H9 (cell line): ENCODE measurements around the gene CAPN8. TPM values are rescaled to one million over a fixed set of nuclear protein-coding genes. Genes with fewer than 3 reads are reported as not detected.
A peak's percentile ranks its signal among the peaks of the same experiment; 100 is the strongest.

ENCODE experiments used
- DNase-seq: peaks from one replicate; pipeline ENCODE4 v3.0.0-alpha.2; 2017
- H2AFZ ChIP-seq: one replicate; pipeline ENCODE4 v1.6.1; 2013; ENCODE audit warnings: mild to moderate bottlenecking, low read length, control low read depth, moderate library complexity
- H2AK5ac ChIP-seq: 2 replicates; pipeline ENCODE4 v1.6.1; 2013; ENCODE audit warnings: low read length, control low read depth, mixed read lengths; ENCODE audit not compliant: insufficient read length
- H2BK120ac ChIP-seq: one replicate; pipeline ENCODE4 v1.6.1; 2013; ENCODE audit warnings: low read depth, mild to moderate bottlenecking, low read length, control low read depth, inconsistent platforms; ENCODE audit not compliant: poor library complexity, severe bottlenecking
- H2BK12ac ChIP-seq: 2 replicates; pipeline ENCODE4 v1.6.1; 2013; ENCODE audit warnings: low read length, control low read depth, mixed read lengths, low read depth; ENCODE audit not compliant: insufficient read length
- H2BK15ac ChIP-seq: 2 replicates; pipeline ENCODE4 v1.6.1; 2013; ENCODE audit warnings: low read depth, low read length, control low read depth
- H2BK20ac ChIP-seq: one replicate; pipeline ENCODE4 v1.6.1; 2013; ENCODE audit warnings: low read depth, mild to moderate bottlenecking, low read length, control low read depth, inconsistent platforms; ENCODE audit not compliant: poor library complexity, severe bottlenecking
- H2BK5ac ChIP-seq: 2 replicates; pipeline ENCODE4 v1.6.1; 2013; ENCODE audit warnings: low read length, control low read depth, mixed read lengths; ENCODE audit not compliant: insufficient read length
- H3K14ac ChIP-seq: 2 replicates; pipeline ENCODE4 v1.6.1; 2013; ENCODE audit warnings: low read length, control low read depth; ENCODE audit not compliant: insufficient read depth
- H3K18ac ChIP-seq: 2 replicates; pipeline ENCODE4 v1.6.1; 2013; ENCODE audit warnings: low read depth, mild to moderate bottlenecking, mixed read lengths, low read length, control low read depth; ENCODE audit not compliant: insufficient read length
- H3K23ac ChIP-seq: 2 replicates; pipeline ENCODE4 v1.6.1; 2013; ENCODE audit warnings: low read length, control low read depth, mixed read lengths, low read depth; ENCODE audit not compliant: insufficient read length
- H3K23me2 ChIP-seq: 2 replicates; pipeline ENCODE4 v1.6.1; 2013; ENCODE audit warnings: low read depth, mild to moderate bottlenecking, mixed read lengths, low read length, control low read depth; ENCODE audit not compliant: insufficient read length, poor library complexity, severe bottlenecking
- H3K27ac ChIP-seq: 2 replicates; pipeline ENCODE4 v1.5.1; 2013; ENCODE audit warnings: low read length, control low read depth, mixed read lengths, low read depth; ENCODE audit not compliant: insufficient read length
- H3K27me3 ChIP-seq: 2 replicates; pipeline ENCODE4 v1.6.1; 2013; ENCODE audit warnings: low read length, control low read depth, inconsistent platforms; ENCODE audit not compliant: insufficient read depth
- H3K4ac ChIP-seq: 2 replicates; pipeline ENCODE4 v1.6.1; 2013; ENCODE audit warnings: low read depth, mild to moderate bottlenecking, control low read depth, inconsistent platforms, low read length, moderate library complexity
- H3K4me1 ChIP-seq: 2 replicates; pipeline ENCODE4 v1.6.1; 2013; ENCODE audit warnings: low read length, control low read depth, inconsistent platforms; ENCODE audit not compliant: insufficient read depth
- H3K4me2 ChIP-seq: 2 replicates; pipeline ENCODE4 v1.6.1; 2013; ENCODE audit warnings: low read length, control low read depth, mixed read lengths; ENCODE audit not compliant: insufficient read length, insufficient read depth
- H3K56ac ChIP-seq: 2 replicates; pipeline ENCODE4 v1.6.1; 2013; ENCODE audit warnings: low read depth, mild to moderate bottlenecking, mixed read lengths, low read length, control low read depth; ENCODE audit not compliant: insufficient read length
- H3K79me1 ChIP-seq: 2 replicates; pipeline ENCODE4 v1.6.1; 2013; ENCODE audit warnings: low read depth, mild to moderate bottlenecking, moderate library complexity, low read length, control low read depth, inconsistent platforms; ENCODE audit not compliant: insufficient read depth, poor library complexity, severe bottlenecking
- H3K79me2 ChIP-seq: 2 replicates; pipeline ENCODE4 v1.6.1; 2013; ENCODE audit warnings: low read length, control low read depth, inconsistent platforms; ENCODE audit not compliant: insufficient read depth
- H3K9ac ChIP-seq: 2 replicates; pipeline ENCODE4 v1.6.1; 2013; ENCODE audit warnings: low read length, control low read depth, mixed read lengths; ENCODE audit not compliant: insufficient read length; ENCODE audit errors: extremely low read depth
- H3K9me3 ChIP-seq: one replicate; pipeline ENCODE4 v1.6.1; 2013; ENCODE audit warnings: low read depth, low read length, inconsistent platforms; ENCODE audit not compliant: control insufficient read depth
- H3T11ph ChIP-seq: one replicate; pipeline ENCODE4 v1.6.1; 2013; ENCODE audit warnings: mild to moderate bottlenecking, low read length, control low read depth, inconsistent platforms
- H4K20me1 ChIP-seq: one replicate; pipeline ENCODE4 v1.6.1; 2013; ENCODE audit not compliant: control insufficient read depth, insufficient read length, insufficient read depth
- H4K5ac ChIP-seq: 2 replicates; pipeline ENCODE4 v1.6.1; 2013; ENCODE audit warnings: low read depth, mild to moderate bottlenecking, mixed read lengths, low read length, control low read depth; ENCODE audit not compliant: insufficient read length
- H4K8ac ChIP-seq: replicated peaks from 2 replicates; pipeline ENCODE4 v1.6.1; 2013; ENCODE audit warnings: low read length, control low read depth, mixed read lengths, low read depth; ENCODE audit not compliant: insufficient read length
- H4K91ac ChIP-seq: 2 replicates; pipeline ENCODE4 v1.6.1; 2013; ENCODE audit warnings: low read depth, mild to moderate bottlenecking, moderate library complexity, mixed read lengths, low read length, control low read depth; ENCODE audit not compliant: insufficient read length
- H3K27ac Mint-ChIP-seq, 3 experiments: 2 replicates in 2 of 3; 3 replicates in 1 of 3; pipeline ENCODE4 v1.8.0; 2020 to 2021; ENCODE audit warnings: mixed read lengths in 3 of 3, mild to moderate bottlenecking in 1 of 3, moderate library complexity in 1 of 3
- H3K27me3 Mint-ChIP-seq: 2 replicates; pipeline ENCODE4 v1.8.0; 2021; ENCODE audit warnings: low read depth, mild to moderate bottlenecking, moderate library complexity, mixed read lengths
- H3K36me3 Mint-ChIP-seq, 3 experiments: 2 replicates in 2 of 3; 3 replicates in 1 of 3; pipeline ENCODE4 v1.8.0; 2020 to 2021; ENCODE audit warnings: low read depth in 3 of 3, mixed read lengths in 3 of 3; ENCODE audit not compliant: insufficient read depth in 1 of 3
- H3K4me1 Mint-ChIP-seq, 2 experiments: 2 replicates each; pipeline ENCODE4 v1.8.0; 2020; ENCODE audit warnings: mixed read lengths in 2 of 2
- H3K4me3 Mint-ChIP-seq, 2 experiments: 2 replicates in 1 of 2; 3 replicates in 1 of 2; pipeline ENCODE4 v1.8.0; 2020 to 2021; ENCODE audit warnings: mild to moderate bottlenecking in 2 of 2, mixed read lengths in 2 of 2, moderate library complexity in 1 of 2
- H3K9me3 Mint-ChIP-seq, 2 experiments: 2 replicates in 1 of 2; 3 replicates in 1 of 2; pipeline ENCODE4 v1.8.0; 2020; ENCODE audit warnings: mild to moderate bottlenecking in 2 of 2, mixed read lengths in 2 of 2, moderate library complexity in 1 of 2
- WGBS: extraction: QIAGEN DNeasy Blood & Tissue Kit; methylation state at CpG from one replicate; pipeline ENCODE4 v1.1.7; 2013; ENCODE audit warnings: missing lambda C conversion rate, low lambda C conversion rate, mixed read lengths; ENCODE audit not compliant: insufficient read length; ENCODE audit errors: extremely low coverage; 5-methylcytosine and 5-hydroxymethylcytosine counted together
- total RNA-seq: library from RNA; stranded (reverse); gene quantifications from 2 replicates; pipeline ENCODE4 v1.2.1, GENCODE V29; 2021
- TF ChIP-seq, protein P1 (sequence below): fragments of 200-600 bp; sonication (generic); conservative IDR thresholded peaks from 3 replicates; pipeline ENCODE4 v1.8.0; 2021; ENCODE audit warnings: antibody characterized with exemption, mild to moderate bottlenecking

Gene CAPN8
- total RNA-seq, 1 experiment from 2014 or later: not detected

- H3K4me3 Mint-ChIP-seq: no peak overlapping the region
- no peak overlapping the region for H3K4me2 ChIP-seq
- TF ChIP-seq, protein P1, sequence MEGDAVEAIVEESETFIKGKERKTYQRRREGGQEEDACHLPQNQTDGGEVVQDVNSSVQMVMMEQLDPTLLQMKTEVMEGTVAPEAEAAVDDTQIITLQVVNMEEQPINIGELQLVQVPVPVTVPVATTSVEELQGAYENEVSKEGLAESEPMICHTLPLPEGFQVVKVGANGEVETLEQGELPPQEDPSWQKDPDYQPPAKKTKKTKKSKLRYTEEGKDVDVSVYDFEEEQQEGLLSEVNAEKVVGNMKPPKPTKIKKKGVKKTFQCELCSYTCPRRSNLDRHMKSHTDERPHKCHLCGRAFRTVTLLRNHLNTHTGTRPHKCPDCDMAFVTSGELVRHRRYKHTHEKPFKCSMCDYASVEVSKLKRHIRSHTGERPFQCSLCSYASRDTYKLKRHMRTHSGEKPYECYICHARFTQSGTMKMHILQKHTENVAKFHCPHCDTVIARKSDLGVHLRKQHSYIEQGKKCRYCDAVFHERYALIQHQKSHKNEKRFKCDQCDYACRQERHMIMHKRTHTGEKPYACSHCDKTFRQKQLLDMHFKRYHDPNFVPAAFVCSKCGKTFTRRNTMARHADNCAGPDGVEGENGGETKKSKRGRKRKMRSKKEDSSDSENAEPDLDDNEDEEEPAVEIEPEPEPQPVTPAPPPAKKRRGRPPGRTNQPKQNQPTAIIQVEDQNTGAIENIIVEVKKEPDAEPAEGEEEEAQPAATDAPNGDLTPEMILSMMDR: peak; percentile 10; the same call in 1 of the 3 replicates
- H3K18ac ChIP-seq: no peak overlapping the region
- H3K23me2 ChIP-seq: no peaks in the 10 kb centered on the region
- no peak overlapping the region for H3K4ac ChIP-seq
- H3K9ac ChIP-seq: no peak overlapping the region
- WGBS: no CpG with 5 or more reads among the region's 3 CpGs
- no peak overlapping the region for H3K27ac Mint-ChIP-seq
- H3K9me3 ChIP-seq: no peaks in the 10 kb centered on the region
- H2AFZ ChIP-seq: no peak overlapping the region
- H3K9me3 Mint-ChIP-seq: peaks cover 0 to 4% of the 10 kb centered on the region in 2 experiments; a peak in 2 of 5 replicates
- no peaks in the 10 kb centered on the region for H3K4me1 ChIP-seq
- no peaks in the 10 kb centered on the region for H3K79me1 ChIP-seq
- no peak overlapping the region for H2BK5ac ChIP-seq
- no peak overlapping the region for H2BK20ac ChIP-seq
- H2BK12ac ChIP-seq: no peak overlapping the region
- H3K4me1 Mint-ChIP-seq: peaks cover 0 to 2% of the 10 kb centered on the region in 2 experiments; a peak in 1 of 4 replicates
- H3K27ac ChIP-seq: no peak overlapping the region
- no peak for DNase-seq
- peaks cover 12% of the 10 kb centered on the region for H3K27me3 Mint-ChIP-seq
- H4K91ac ChIP-seq: no peak overlapping the region
- H3K27me3 ChIP-seq: no peaks in the 10 kb centered on the region
- no peak overlapping the region for H4K8ac ChIP-seq
- H2BK15ac ChIP-seq: no peak overlapping the region
- H3K23ac ChIP-seq: no peak overlapping the region
- no peaks in the 10 kb centered on the region for H4K20me1 ChIP-seq
- no peak overlapping the region for H3K14ac ChIP-seq
- no peak overlapping the region for H4K5ac ChIP-seq
- H3K79me2 ChIP-seq: no peaks in the 10 kb centered on the region
- H3T11ph ChIP-seq: no peak overlapping the region
- H2BK120ac ChIP-seq: no peak overlapping the region
- no peak overlapping the region for H3K56ac ChIP-seq
- no peaks in the 10 kb centered on the region; a peak in 1 of 7 replicates for H3K36me3 Mint-ChIP-seq
- no peak overlapping the region for H2AK5ac ChIP-seq
Measured at GRCh38 chr1:223684488-223684792, 18.9 kb upstream of the CAPN8 start.
